ENCODE data around the gene TMEM217.

Gene TMEM217

DNA sequence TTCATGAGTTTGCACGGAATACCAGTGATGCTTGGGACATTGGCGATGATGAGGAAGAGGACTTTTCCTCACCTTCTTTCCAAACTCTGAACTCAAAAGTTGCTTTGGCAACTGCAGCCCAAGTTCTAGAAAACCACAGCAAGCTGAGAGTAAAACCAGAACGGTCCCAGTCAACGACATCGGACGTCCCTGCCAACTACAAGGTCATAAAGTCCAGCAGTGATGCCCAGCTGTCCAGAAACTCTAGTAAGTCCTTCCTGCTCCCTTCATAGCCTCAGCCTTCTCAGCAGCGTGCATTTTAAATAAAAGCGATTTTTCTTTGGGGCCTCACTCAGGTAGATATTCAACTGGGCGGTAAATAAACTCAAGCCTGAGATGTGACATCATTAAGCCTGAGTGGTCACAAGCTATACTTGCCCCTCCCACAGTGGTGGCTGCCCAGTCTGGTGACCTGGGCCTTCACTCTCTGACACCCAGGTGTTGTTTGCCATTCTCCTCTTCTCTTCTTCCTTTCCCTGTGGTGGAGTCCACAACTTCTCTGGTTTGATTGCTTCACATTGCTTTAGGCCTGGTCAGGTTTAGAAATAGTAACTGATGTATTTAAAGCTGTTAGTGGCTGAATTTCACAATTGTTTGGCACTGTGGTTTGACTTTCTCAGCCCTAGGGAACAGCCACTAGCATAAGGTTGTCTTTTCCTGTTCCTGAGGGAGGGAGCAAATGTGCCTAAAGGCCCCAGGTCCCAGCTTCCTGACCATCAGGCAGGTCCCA, 21.6 kb upstream of the TMEM217 start:
- no peak for DNase-seq

DNA sequence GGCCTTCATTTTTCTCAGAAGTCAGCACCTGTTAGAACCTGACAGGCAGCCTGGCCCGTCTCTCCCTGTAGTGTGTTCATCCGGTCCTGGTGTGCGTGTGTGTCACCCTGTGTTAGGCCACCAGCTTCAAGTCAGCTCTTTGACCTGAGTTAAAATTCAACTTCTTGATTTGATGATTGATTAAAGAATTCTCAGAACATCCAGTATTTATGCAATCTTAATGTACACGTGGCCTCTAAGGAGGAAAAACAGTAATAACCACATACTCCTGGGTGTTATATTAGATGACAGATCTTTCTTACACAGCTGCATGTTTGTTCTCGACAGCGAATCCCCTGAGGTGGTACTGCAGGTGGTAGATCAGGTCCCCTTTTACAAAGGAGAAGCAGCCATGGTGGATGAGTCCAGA, 19.1 kb upstream of the TMEM217 start:
- DNase-seq: no peak

DNA sequence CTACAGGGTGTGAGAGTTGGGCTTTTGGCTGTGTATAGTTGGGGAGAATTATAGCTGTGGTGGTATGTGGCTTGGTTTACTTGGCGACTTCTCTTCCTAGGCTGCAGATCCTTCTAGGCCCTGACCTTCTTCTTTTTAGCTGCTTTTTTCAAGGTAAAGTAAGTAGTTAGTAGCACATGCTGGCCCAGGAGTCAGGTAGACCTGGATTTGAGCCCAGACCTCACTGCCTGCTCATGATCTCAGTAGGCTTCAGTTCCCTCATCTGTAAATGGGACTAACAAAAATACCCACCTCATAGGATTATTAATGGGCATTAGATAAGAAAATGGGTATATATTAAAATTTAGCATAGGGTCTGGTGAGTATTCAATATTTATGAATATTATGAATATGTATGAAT, 17.4 kb upstream of the TMEM217 start:
- no peak for DNase-seq

DNA sequence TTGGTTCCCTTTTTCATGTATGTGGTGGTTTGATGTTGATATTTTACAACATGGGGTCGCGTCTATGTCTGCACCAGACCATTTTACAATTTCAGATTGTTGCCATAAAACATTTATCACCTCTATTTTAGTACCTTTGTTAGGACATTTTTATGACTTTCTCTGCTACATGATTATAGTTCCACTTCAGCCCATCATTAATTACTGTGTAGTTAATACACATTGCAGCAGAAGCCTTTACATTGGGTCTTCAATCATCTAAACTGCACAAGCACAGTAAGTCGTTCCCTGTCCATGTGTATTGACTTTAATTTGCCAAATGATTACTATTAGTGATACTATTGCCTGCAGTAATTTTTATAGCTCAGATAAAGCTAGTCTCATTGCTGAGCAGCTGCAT, 15.7 kb upstream of the TMEM217 start:
- no peak for DNase-seq

DNA sequence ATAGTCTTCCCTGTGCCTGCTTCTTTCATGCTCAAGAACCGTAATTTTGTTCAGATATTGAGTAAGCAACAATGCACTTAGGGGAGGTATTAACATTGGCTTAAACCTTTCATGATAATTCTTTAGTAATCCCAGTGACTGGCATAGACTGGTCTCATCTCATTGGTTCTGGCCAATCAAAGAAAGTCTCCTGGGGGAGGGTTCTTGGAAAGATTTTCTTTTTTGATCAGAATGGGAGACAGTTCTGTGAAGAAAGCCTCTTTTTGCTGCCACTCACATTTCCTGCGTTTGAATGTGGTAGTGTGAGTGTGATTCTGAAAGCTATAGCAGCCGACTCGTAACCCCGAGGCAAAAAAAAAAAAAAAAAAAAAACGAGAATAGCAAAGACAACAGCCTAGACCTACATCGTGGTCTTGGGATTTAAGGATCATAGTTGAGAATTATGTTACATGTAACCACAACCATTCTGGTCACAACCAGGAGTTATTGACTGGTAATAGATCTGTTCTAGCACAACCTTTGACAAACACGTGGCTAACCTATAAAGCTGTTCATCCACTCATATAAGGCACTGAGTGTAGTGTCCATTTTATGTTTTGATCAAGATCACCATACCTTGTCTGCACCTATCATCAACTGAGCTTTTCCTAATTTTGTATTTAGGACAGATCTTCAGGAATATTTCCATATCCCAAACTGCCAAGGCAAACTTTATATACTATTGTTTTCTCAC, 15.1 kb upstream of the TMEM217 start:
- no peak for DNase-seq

DNA sequence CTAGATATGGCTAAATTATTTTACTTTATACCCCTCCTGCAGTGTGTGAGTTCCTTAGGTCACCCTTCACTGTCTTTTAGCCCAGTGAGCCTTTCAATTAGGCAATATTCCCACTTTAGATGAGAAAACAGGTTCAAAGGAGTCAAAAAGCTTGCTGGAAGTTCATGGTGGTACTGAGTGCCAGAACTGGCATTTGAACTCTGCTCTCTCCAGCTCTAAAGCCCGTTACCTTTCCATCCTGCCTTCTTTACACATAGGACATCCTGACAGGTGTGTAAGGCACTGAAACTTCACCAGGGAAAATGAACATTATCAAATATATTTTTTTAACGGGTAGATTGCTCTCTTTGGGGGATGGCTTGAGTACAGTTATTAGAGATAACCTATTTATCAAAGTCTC, 11.2 kb upstream of the TMEM217 start:
- DNase-seq: no peak

DNA sequence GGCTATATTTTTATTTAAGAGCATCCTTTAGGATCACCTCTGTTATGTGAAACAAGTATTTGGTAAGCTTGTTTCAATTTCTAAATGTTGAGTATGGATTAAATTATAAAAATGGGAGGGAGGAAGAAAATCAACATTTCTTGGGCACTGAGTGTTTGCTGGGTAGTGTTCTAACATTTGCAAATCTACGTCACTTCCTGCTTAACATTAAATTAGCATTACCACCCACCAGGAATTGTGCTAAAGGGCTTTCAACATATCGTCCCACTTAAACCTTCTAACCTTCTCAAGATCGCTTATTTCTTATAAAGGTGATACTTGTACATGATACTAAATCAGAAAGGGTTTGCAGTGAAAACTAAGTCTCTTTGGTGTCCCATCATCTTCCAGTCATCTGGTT, 7.9 kb upstream of the TMEM217 start:
- DNase-seq: no peak

DNA sequence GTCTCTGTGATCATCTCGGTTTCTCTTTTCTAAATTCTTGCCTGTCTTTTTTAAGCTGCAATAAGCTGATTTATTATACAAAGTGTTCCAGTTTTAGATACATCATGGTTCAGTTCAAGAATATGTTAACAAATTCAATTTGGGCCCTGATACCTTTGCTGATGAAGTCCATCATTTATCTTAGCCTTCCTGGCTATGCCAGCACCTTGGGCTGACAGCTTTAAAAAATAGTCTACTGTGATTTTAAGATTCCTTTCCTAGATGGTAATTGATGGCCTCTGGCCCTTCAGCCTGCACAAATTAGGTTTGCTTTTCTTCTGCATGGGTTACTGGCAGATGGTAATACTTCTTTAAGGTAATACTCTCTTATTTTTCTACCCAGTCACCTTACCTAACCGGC, 7.1 kb upstream of the TMEM217 start:
- no peak for DNase-seq

DNA sequence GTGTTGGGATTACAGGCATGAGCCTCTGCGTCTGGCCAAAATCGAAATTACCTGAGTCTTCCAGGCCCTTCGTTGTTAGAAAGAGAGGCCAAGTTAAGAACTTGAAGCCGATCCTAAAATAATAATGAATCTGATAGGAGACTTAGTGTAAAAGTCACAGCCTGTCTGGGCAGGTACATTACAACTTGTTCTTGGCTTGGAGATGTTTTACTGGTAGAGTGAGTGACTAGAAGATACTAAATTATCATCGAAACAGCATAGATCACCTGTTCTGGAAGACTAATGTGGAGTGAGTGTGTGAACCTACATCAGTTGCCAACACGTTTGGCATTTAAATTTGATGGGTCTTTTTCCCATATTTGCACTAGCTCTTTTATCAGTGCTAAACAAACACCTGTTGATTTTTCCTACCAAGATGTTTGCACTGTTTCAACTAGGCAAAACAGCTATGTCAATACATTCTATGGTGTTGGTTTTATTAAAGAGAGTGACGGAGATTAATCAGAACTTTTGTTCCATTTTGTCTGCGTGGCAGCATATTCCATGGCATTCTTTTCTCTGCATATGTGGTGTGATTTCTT, 4.6 kb upstream of the TMEM217 start:
- no peak for DNase-seq

DNA sequence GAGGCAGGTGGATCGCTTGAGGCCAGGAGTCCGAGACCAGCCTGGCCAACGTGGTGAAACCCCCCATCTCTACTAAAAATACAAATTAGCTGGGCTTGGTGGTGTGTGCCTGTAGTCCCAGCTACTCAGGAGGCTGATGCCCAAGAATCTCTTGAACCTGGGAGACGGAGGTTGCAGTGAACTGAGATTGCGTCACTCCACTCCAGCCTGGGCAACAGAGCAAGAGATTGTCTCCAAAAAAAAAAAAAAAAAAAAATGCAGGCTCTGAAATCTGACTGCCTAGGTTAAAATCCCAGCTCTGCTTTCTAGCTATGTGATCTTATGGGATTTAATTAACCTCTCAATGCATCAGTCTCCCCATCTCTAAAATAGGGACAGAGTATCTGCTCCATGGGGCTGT, 3.3 kb upstream of the TMEM217 start:
- no peak for DNase-seq

DNA sequence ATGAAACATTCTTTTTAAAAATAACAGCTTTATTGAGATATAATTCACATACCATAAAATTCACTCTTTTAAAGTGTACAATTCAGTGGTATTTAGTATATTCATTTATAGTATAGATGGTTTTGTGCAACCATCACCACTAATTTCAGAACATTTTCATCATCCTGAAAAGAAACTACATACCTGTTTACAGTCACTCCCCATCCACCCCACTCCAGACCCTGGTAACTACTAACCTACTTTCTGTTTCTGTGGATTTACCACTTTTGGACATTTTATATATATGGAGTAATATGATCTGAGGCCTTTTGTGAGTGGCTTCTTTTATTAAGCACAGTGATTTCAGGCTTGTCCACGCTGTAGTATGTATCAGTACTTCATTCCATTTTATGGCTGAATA, 2.5 kb upstream of the TMEM217 start:
- DNase-seq: no peak

DNA sequence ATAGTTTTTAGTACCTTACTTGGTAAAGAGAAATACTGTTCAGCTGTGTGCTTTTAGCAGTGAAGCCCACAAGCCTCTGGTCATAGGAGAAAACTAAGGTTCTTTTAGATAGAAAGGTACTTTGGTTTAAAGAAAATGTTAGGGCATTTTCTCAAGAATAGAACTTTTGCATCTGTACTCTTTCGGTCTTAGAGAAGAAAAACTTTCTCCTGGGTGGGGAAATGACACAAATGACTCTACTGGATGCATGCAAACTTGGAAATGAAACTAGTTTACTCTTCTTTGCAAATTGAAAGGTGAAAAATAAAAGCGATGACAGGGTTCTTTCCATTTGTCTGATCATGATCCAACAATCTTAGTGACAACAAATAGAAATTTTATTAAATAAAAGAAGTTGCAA, 2.1 kb upstream of the TMEM217 start:
- DNase-seq: no peak

DNA sequence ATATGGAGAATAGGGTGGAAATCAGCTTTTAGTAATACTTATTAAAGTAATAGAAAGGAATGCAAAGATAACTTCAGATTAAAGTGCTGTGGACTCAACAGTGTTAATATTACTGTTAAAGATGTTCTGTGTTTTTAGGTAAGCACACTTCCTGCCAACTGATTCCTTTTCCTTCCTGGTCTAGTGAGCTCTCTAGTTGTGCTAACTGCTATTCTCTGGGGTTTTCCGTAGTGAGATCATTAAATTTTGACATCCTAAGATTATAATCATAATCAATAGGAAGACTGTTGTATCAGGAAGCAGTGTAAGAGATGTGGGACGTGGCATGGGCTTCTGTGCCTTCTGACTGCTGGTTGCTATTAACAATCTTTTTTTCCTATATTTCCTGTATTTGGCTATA, 1.2 kb upstream of the TMEM217 start:
- DNase-seq: no peak

DNA sequence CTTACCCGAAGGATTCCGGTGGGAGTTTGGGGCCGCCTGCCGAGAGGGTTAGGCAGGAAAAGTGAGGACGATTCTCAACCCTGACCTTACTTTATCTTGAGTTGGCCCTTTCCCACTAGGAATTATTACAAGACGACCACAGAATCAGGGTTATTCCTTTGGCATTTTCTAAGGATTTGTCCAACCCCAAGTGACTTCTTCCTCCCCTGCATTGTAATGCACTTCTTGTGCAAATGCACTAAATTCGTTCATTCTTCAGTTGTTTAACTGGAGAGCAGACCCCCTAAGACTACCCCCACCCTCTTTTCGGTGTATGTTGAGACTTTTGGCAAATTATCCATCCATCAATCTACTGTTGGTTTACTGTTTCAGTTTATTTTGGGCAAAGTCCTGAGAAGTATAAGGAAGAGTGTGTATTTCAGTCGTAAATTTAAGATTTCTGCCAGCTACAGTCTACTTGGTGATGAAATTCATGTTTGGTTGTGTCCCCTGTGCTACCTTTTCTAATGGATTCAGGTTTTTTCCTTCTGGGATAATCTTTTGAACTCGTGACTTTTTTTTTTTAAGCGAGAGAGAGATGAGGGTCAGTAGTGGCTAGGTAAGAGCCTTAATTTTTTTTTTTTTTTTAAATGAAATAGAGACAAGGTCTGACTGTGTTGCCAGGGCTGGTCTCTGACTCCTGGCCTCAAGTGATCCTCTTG, 611 bp upstream of the TMEM217 start:
- DNase-seq: no peak

DNA sequence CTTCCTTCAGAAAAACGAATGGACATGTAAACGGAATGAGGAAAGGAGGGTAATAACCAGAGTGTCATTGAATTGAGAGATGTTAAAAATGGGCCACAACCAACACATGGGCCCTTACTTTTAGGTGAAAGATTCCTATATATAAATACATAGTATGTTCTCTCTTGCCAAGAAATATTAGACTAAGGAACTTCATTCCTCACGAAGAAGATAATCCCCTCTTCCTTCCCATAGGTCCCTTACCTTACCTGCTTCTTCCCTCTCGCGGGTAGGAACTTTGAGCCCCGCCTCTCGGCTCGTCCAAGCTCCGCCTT, 667 bp downstream of the TMEM217 start:
- DNase-seq: no peak

DNA sequence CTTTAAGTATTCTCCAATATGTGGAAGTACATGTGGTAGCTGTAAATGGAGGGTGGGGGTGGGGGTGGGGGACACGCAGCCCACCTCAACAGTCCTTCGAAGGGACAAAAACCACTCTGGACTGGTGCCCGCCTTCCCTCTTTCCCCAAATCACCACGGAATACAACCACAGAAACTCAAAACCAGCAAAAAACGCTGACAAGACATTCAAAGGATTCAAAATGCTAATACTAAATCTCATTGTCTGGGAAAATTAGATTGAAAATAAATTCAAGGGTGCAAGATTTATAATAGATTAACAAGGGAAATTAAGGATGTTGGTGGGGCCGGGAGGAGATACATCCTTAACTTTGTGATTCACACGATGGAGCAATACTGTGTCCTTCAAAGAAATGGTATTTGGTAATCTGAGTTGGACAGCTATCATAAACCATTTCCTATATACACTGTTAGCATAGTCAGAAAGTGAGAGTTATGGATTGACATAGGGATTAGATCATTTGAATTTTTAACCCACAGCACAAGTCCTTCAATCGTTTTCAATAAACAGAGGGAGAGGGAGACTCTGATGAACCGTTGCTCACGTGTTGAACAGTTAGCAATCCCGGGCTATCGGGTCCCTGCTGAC, 1.1 kb downstream of the TMEM217 start:
- DNase-seq: no peak

DNA sequence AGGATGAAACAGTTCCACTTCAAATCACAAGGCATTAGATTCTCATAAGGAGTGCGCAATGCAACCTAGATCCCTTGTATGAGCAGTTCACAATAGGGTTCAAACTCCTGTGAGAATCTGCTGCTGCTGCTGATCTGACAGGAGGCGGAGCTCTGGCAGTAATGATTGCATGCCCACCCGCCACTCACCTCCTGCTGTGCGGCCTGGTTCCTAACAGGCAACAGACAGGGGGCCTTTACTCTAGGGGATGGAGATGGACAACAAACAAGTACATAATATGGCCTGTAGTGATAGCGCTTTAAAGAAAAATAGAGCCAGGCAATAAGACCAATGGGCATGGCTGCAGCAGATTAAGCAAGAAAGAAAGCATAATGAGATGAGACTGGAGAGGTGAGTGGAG, 3.1 kb downstream of the TMEM217 start:
- DNase-seq: no peak

DNA sequence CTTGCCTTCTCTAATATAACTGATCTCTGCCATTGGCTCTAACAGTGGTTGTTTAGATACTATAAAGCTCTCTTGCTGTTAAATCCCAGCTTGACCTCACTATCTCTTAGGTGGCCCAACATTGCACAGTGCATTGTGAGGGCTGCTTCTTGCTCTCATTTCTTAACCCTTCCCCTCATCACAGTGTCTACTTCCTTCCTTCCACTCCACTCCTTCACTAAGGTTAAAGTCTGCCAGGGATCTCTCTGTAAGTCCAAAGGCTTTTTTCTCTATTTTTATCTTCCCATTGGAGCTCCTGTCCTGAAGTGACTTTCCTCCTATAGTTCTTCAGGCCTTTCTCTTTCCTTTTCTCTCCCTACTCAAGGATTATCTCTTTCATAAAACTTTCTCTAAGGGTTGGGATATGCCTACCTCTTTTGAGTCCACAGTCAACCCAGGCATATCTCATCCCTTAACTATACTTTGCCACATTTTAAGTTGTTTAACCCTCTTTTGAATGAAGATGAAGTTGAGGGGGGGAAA, 4.4 kb downstream of the TMEM217 start:
- DNase-seq: no peak

DNA sequence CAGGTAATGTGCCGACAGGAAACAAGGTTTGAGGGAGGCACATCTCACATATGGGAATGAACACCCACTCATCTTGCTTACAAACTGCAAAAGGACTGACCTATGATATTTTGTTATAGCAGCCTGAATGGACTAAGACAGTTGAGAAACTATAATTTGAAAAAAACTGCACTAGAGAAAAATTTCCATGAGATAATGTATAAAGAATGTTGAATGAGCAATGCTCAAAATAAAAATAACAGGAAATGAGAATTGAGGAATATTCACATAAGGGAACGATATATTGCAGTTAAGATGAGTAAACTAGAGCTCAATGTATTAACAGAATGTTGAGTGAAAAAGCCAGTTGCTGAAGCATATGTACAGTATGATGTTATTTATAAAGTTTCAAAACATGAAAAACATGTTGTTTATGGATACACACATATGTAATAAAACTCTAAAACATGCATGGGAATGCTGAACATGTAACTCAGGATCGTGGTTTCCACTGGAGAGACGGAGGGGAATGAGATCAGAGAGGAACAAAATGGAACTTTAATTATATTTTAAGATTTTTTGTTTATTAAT, 6.6 kb downstream of the TMEM217 start:
- no peak for DNase-seq

DNA sequence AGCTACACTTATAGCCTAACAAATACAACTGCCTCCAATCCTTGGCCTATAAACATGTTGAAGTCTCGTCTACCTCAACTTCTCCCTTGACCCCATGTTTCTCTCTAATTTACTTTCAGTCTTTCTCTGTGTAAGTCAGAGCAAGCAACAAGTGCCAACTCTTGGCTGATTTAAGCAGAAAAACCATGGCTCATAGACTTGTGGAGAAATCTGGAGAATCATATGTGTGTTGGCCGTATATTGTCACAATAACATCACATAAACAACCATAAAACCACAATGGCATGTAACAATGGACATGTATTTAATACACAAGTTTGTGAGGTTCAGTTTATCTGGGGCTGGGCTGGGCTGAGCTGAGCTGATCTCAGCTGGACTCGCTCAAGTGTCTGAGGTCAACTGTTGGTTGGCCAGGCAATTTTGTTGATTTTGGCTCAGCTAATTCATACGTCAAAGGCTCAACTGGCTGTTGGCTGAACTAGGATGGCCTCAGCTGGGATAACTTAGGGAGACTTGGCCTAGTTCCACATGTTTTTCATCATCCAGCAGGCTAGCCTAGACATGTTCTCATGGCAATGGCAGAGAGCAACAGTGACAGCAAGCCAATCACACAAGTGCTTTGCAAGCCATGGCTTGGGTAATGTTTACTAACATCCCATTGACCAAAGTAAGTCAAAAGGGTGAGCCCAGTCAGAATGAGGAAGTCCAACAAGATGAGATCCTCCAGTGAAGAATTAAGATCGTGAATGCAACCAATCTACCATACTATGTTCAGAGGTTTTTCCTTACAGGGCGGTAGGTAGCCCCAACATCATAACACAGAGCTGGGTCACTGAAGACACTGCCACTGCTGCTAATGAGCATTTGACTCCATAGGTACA, 13.3 kb downstream of the TMEM217 start:
- no peak for DNase-seq

DNA sequence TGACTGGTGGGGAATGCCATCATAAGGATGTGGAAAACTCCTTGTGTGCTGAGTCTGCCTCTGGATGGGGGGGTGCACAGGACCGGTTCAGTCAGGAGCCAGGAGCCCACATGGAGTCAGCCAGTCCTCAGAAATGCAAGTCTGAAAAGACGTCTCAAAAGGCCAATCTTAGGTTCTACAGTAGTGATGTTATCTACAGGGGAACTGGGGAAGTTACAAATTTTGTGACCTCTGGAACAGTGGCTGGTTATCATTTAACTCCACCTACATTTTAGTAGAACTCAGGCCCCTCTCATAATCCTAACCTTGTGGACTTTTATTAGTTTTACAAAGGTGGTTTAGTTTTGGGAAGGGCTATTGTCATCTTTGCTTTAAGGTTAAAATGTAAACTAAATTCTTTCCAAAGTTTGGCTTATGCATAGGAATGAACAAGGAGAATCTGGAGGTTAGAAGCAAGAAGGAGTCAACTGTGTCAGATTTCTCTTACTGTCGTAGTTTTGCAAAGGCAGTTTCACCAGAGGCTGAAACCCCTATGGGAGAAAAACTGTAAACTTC, 14.1 kb downstream of the TMEM217 start:
- DNase-seq: no peak

Measured in activated CD4-positive, alpha-beta T cell treated with anti-CD3 and anti-CD28 coated beads for 1 hour (primary cell).